IPS DF 4.7 (cell line): ENCODE data around the gene MEIS1.
"Not testable (repeated sequence)": the region's sequence is repeated elsewhere in the genome, so short reads cannot be mapped to it uniquely, and the experiment has no call there.

Experiments used
- DNase-seq: peaks from one replicate; pipeline ENCODE4 v3.0.0-alpha.2; 2013; ENCODE audit warnings: low spot score; ENCODE audit errors: extremely low read depth

Gene MEIS1

GRCh38 chr2:66434679-66435548 is at the start of gene MEIS1:
Gene MEIS1, plus strand, starts transcription at chr2:66435125. Its CDS starts 732 bp downstream, at chr2:66435857.
- no peak for DNase-seq

- no peak for DNase-seq
Observed at GRCh38 chr2:66387016-66387753, 47.7 kb upstream of the MEIS1 start.

GRCh38 chr2:66389651-66390131 is 45.2 kb upstream of the MEIS1 start:
- no peak for DNase-seq

GRCh38 chr2:66390152-66390551 is 44.8 kb upstream of the MEIS1 start:
- no peak for DNase-seq

- DNase-seq = no peak
Observed at GRCh38 chr2:66390811-66391210, 44.1 kb upstream of the MEIS1 start.

GRCh38 chr2:66391240-66391639 is 43.7 kb upstream of the MEIS1 start:
- DNase-seq = not testable (repeated sequence)

GRCh38 chr2:66405473-66405872 is 29.5 kb upstream of the MEIS1 start:
- DNase-seq = no peak

GRCh38 chr2:66408905-66409304 is 26.0 kb upstream of the MEIS1 start:
- DNase-seq = no peak

- DNase-seq = no peak
Observed at GRCh38 chr2:66412874-66413273, 22.1 kb upstream of the MEIS1 start.

GRCh38 chr2:66414896-66415295 is 20.0 kb upstream of the MEIS1 start:
- no peak for DNase-seq

- no peak for DNase-seq
Observed at GRCh38 chr2:66418381-66418780, 16.5 kb upstream of the MEIS1 start.

GRCh38 chr2:66421612-66422011 is 13.3 kb upstream of the MEIS1 start:
- DNase-seq = no peak

GRCh38 chr2:66423391-66424124 is 11.4 kb upstream of the MEIS1 start:
- DNase-seq = no peak

- DNase-seq = no peak
Observed at GRCh38 chr2:66426244-66427111, 8.4 kb upstream of the MEIS1 start.

GRCh38 chr2:66427300-66427699 is 7.6 kb upstream of the MEIS1 start:
- no peak for DNase-seq

GRCh38 chr2:66428986-66429612 is 5.8 kb upstream of the MEIS1 start:
- DNase-seq = no peak

- DNase-seq = no peak
Observed at GRCh38 chr2:66429693-66430504, 5.0 kb upstream of the MEIS1 start.

GRCh38 chr2:66430505-66431273 is 4.2 kb upstream of the MEIS1 start:
- DNase-seq = no peak

- DNase-seq = no peak
Observed at GRCh38 chr2:66431274-66431642, 3.7 kb upstream of the MEIS1 start.
